Measurements from ENCODE around the gene CTNNAL1.
"Not testable (repeated sequence)": the region's sequence is repeated elsewhere in the genome, so short reads cannot be mapped to it uniquely, and the experiment has no call there.

- TF ChIP-seq EP300 (IDR thresholded peaks at IDR 0.05; ENCODE audit: borderline replicate concordance in 1 of 2, low read depth in 1 of 2, low read length in 1 of 2); CTCF (IDR thresholded peaks at IDR 0.05); SIN3A (IDR thresholded peaks at IDR 0.05; ENCODE audit: borderline replicate concordance, low read depth, low read length); POLR2AphosphoS5 (IDR thresholded peaks at IDR 0.05; ENCODE audit: low read depth, low read length); MXI1 (IDR thresholded peaks at IDR 0.05; ENCODE audit: low read depth, low read length); JUND (IDR thresholded peaks at IDR 0.05); NRF1 (IDR thresholded peaks at IDR 0.05; ENCODE audit: low read depth, low read length); USF2 (IDR thresholded peaks at IDR 0.05; ENCODE audit: borderline replicate concordance, low read depth, low read length); ELF1 (IDR thresholded peaks at IDR 0.05); RAD21 (IDR thresholded peaks at IDR 0.05; ENCODE audit: low read length): not testable (repeated sequence)
These were observed 92.9 kb downstream of the CTNNAL1 start for GRCh38 chr9:108920401-108920800.

All from SK-N-SH (cell line).